NCI-H187 (cell line): Measurements from ENCODE around the gene MAST3.

Source experiments
- DNase-seq, 2 experiments: peaks; one replicate each; lab custom pipeline; 2025; lab: John Stamatoyannopoulos, UW

The MAST3 gene

DNA sequence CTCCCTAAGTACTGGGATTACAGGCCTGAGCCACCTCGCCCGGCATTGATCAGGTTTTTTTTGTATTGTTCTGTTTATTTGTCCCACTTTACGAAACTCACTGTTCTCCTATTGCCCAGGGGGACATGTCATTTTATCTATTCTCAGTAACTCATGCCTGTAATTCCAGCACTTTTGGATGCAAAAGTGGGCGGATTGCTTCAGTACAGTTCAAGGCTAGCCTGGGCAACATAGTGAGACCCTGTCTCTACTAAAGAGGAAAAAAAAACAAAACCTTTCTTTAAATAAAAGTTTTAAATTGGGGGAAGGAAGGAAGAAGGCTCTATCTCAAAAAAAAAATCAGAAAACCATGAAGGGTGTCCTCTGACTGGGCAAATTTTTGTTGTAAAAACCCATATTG is 92.7 kb downstream of the MAST3 start:
- no peak for DNase-seq

DNA sequence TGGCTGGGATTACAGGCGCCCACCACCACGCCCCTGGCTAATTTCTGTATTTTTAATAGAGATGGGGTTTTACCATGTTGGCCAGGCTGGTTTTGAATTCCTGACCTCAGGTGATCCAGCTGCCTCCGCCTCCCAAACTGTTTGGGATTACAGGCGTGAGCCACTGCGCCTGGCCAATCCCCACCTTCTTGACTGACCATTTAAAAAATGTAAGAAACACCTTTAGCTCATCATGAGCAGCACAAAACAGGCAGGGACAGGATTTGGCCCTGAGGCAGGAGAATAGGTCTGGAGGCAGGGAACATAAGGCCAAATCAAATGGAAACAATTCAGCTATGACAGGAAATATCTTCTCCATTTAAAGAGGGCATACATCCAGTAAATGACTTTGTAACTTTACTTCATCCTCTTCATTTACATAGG is 94.1 kb downstream of the MAST3 start:
- no peak for DNase-seq

DNA sequence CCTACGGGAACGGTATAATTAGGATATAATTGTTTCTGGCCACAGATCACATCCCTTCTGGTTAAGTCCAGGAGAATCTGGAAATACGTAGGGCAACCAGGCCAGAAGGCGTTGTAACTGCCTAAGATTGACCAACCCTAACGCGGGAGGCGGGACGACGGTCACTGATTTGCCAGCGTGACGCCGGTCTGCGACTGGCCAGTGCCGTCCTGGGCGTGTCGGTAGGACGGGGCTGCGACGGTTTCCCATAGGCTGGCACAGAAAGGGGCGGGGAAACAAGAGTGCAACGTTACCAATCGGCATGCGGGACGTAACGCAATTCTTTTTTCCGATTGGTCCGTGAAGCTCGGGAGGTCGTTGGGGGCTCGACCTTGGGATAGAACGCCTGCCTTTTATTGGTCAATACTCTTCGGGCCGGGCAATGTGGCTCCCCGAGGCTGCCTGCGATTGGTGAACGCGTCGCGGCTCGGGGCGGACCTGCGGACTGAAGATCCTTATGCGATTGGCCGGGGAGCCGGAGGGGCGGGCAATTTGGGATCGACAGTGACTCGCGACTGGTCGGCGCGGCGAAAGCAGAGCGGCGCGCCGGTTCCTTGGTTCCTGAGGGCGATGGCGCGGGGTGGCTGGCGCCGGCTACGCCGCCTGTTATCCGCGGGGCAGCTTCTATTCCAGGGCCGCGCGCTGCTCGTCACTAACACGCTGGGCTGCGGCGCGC is 95.3 kb downstream of the MAST3 start, which contains the start of gene MPV17L2:
Gene MPV17L2 (plus strand): TSS at position 546 of the 715 bp plus-strand sequence. CDS start 64 bp downstream, at position 610.
- peak; percentile 81 to 97 for DNase-seq

DNA sequence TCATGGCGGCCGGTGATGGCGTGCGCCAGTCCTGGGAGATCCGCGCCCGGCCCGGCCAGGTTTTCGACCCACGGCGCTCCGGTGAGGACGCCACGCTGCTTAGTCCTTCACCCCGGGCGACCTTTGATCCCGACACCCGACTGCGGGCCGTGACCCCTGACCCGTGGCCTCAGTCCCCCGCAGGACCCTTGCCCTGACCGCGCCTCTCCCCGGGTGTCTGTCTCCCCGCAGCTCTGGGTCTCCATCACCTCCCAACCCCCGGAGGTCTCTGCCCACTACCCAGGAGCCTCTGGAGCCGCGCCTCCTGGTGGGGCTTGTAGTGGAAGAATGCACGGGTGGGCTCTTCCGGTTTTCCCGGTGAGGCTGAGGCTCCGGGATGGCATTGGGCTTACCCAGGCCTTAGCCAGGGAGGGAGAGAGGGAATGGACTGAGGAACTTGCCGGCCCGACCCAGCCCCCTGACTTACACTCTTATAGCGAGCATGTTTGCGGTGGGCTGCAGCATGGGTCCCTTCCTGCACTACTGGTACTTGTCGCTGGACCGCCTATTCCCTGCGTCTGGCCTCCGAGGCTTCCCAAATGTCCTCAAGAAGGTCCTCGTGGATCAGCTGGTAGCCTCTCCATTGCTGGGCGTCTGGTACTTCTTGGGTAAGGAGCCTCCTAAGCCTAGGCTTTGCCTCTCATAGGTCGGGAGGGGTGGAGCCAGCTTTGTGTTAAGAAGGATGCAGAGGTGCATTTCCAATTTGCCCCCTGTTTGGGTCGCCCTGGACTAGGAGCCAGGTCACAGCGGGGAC is 96.0 kb downstream of the MAST3 start:
- no peak for DNase-seq

DNA sequence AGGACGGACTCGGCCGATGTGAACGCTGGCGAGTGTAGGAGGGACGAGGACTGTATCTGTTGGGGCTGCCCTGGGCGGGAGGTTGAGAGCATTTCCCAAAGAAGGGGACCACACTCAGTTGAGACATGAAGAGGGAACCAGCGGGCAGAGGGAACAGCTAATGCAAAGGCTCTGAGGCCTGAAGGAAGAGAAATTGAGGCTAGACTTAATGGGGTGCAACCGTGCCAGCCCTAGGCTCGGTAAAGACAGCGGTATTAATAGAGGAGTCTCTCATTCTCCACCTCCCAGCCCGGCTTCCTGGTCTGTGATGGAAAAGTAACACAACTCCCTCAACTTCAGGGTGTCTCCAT is 96.6 kb downstream of the MAST3 start:
- DNase-seq, result no peak

DNA sequence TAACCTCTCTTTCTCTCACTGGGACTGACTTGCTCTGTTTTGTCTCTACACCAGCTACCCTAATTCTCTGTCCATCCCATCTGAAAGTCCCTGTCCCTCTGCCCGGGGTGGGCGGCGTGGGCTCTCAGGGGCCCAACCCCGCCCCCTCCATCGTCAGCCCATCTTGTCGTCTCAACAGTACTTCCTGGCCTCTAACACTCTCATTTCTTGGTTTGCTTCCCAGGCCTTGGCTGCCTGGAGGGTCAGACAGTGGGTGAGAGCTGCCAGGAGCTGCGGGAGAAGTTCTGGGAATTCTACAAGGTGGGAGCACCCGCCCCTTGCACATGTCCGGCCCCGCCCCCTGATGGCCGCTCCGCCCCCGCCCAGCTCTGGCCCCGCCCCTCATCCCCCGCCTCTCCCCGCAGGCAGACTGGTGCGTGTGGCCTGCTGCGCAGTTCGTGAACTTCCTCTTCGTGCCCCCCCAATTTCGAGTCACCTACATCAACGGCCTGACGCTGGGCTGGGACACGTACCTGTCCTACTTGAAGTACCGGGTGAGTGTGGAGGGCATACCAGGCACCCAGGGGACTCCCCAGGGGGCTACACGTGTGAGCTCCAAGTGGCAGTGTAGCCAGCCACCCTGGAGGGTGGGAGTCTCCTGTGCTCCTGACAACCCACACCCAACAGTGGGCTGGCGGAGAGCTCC is 97.1 kb downstream of the MAST3 start:
- no peak for DNase-seq

DNA sequence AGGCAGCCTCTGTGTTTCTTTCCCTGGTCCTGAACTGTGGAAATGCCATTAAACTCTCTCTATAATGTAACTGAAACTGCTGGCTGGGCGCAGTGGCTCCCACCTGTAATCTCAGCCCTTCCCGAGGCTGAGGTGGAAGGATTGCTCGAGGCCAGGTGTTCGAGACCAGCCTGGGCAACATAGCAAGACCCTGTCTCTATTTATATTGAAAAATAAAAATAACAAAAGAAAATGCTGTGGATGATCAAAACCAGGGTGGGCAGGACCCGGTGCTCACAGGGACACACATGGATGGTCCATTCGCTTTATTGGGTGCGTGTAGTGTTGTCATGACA is 98.9 kb downstream of the MAST3 start:
- no peak for DNase-seq

DNA sequence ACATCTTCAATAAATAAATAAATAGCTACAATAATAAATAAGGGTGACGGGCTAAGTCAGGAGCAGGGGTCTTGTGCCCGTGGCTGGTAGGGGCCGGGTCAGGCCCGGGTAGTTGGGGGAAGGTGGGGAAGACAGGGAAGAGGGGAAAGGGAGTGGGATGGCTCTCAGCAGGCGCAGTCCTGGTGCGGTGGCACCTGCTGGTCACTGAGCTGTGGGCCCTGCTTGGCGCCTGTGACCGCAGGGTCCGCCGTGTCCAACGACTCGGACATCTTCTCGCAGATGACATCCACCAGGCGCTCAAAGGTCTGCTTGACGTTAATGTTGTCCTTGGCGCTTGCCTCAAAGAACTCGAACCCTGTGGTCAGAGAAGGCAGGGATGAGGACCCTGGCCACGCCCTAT is 99.7 kb downstream of the MAST3 start:
- DNase-seq, result no peak

DNA sequence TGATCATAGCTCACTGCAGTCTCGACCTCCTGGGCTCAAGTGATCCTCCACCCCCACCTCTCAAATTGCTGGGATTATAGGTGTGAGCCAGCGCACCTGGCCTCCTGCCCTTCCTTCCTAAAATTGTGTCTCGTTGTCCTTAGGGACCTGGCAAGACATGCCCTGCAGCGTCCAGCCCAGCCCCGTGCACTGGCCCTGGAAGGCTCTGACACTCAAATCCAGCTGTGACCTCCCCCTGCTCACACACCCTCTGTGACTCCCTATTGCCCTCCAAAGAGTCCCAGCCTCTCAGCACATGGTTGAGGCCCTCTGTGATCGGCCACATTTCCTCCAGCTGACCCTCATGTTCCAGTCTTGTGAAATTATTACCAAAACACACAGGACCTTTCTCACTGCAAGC is 100.4 kb downstream of the MAST3 start:
- no peak for DNase-seq

DNA sequence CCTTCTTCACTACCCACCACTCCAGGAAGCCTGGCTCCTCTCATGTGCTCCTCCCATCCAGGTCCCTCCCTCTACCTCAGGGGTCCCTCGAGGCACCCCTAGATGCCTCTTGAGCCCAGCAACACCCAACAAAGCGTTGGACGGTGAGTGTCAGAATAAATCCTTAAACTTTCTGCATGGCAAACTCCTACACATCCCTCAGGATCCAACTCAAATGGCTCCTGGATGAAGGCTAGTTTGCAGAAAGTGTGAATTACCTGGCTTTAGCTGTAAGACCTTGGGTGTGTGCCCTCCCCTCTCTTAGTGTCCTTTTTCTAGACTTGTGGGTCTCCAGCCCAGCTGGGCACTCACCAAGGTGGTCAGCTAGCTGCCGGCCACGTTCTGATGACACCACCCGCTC is 100.8 kb downstream of the MAST3 start:
- no peak for DNase-seq
